NCI-H1436 treated with DMSO at 0.1 percent for 48 hours (cell line): ENCODE measurements around the gene MYOCD.

Experiments used
- DNase-seq: peaks from one replicate; lab custom pipeline; 2025; lab: John Stamatoyannopoulos, UW

The MYOCD gene

DNA sequence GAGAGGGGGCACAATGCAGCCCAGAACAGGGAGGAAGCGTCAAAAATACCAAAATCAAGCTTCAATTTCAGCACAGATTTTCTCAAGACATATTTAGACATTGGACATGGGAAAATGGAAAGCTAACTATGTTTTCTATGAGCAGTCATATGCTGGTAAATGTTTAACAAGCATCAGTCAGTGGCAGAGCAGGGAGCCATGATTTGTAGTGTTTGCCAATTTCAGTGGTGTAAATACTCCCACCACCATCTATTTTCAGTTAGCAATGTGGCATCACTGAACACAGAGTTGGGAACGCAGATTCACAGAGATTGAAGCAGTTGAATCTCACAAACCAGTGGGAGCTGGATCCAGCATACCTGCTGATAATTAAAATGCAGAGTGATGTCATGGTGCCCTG lies 24.6 kb upstream of the MYOCD start:
- DNase-seq, result no peak

DNA sequence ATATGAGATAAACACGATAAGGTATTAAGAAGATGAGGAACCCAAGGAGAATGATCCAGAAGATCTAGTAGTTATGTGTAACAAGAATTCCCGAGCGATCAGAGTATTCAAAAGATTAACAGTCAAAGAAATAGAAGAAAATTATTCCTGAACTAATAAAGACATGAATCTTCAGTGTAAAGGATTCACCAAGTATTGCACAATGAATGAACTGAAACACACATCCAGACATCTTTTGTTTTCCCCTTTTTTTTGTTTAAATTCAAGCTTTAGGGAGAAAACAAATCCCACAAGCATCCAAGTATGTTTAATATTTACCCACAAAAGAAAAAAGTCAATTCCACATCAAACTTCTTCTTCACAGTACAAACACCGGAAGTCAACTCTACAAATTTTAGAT lies 23.7 kb upstream of the MYOCD start:
- no peak for DNase-seq

DNA sequence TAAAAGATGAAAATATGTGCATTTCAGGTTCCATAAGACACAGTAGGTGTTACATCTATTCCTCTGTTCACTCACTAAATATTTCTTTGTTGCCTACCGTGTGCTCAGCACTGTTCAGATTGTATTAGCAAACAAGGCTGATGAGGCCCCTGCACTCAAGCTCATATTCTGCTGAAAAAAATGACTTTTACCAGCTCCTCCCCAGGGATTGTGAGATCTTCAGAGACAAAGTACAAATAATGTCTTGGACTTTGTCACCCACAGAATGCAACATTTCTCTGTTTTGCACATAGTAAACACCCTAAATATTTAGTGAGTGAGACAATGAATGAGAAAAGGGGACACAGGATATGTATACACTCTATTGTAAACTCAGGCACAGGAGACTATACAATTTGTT lies 21.9 kb upstream of the MYOCD start:
- DNase-seq, result no peak

DNA sequence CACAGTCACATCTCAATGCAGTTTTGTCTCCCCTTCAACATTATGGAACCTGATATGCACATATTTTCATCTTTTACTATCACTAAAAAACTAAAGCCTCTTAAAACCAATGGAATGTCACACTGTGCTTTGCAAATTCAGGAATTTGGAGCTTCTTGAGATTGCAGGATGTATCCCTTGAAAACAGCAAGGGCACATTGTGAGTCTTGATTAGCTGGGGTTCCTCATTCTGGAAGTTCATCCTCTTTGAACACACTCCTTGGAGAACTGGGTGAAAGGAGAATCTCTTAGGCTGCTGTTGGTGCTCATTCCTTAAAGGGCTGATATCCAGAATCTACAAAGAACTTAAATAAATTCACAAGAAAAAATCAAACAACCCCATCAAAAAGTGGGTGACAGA lies 21.1 kb upstream of the MYOCD start:
- DNase-seq, result no peak

DNA sequence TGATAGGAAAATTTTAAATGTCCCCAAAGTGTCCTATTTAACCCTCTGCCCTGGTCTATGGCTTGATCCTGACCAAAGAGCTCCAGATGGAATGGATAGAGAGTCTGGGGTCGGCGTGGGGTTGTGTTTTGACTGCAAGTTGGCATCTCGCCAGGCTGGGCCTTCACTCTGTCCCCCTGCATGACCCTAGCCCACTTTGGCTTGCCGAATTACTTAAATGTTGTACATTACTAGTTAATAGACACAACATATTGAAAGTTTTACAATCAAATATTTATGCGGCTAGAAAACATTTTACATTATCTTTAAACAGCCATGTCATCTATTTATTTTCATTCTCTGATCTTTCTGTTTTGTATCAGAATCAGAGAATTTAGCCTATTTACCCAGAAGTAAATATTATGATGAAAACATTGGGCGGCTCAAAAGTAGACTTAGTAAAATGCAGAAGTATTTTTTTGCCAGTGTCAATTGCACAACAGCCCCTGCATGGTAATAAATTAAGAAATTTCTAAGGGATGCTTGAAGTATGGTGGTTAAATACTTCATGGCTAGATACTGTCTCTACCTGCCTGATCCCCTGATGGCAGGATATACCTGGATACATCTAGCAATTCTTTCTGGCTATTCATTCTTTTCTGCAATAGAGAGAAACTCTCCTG lies 18.8 kb upstream of the MYOCD start:
- no peak for DNase-seq

DNA sequence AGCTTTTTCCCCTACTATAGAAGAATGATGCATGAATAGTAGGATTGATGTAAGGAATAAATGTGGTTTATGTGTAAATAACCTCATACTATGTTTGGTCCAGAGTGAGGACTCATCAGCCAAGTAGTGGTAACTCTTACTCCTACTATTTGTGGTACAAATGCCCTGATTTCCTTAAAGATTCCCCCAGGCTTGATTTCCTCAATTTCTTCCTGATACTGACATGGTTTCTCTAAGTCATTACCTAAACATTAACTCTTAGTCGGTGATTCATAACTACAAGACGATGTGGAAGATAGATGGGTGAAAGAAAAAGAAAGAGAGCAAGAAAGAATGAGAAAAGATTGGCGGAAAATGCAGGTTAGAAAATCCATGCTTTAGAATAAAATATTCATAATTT lies 17.2 kb upstream of the MYOCD start:
- no peak for DNase-seq

DNA sequence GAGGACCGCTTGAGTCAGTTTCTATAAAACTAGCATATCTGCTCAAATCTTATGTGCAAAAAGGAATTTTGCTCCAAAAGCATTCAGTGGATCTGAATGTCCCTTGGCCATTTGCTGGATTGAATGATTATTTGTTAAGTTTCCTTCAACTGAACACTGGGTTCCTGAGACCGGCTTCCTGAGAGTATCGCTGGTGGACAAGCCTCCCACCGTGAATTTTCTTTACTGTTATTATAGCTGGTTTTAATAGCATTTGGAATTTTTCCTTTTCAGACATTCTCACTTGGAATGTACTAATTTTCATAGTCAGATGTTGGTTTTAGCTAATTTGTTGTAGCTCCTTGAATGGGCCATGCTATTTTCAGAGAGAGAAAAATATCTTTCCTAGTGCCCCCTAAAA lies 9.8 kb upstream of the MYOCD start:
- no peak for DNase-seq

DNA sequence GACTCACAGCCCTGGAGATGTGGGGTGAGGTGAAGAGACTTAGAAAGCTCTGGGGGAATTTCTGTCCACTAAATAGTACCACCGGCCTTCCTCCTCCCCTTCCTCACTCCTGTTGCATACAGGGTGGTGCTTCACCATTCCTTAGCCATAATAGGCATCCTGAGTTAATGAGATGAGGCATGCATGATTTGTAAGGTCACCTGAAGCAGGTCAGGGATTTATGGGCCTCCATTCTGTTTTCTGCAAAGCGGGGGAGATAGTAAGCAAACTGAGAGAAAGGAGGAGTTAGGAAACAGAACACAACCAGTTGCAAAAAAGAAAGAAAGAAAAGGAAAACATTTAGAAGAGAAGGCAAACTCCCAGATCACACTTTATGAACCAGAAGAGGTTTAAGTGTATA lies 9.3 kb upstream of the MYOCD start:
- no peak for DNase-seq

DNA sequence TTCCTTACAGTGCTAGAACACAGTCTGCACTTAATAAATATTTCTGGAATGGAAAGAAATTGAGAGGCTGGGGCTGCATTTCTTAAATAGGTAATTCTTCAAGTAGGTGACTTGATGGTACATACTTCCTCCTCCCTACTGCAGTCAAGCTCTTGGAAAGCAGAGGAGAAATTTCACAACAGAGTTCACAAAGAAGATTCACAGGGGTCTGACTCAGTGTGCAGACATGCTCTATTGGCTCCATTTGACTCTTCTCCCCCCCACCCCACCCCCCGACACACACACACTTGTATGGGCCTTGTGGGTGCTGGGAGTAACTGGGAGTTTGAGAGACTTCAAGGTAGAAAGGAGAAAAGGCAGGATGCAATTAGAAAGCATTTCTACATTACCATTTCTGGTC lies 6.2 kb upstream of the MYOCD start:
- no peak for DNase-seq

DNA sequence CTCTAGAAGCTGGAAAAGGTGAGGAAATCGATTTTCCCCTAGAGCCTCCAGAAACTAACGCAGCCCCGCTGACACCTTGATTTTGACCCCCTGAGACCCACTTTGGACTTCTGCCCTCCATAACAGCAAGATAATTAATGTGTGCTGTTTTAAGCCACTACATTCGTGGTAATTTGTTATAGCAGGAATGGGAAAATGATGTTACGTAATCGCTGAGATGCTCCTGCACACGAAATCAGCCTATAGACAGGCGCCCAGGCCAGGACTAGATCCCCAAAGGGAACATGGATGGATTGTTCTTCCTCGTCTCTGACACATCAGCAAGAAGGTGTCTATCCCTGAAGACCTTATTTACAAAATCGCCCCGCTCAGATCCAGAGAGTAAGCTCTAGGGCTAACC lies 1.4 kb upstream of the MYOCD start:
- no peak for DNase-seq

DNA sequence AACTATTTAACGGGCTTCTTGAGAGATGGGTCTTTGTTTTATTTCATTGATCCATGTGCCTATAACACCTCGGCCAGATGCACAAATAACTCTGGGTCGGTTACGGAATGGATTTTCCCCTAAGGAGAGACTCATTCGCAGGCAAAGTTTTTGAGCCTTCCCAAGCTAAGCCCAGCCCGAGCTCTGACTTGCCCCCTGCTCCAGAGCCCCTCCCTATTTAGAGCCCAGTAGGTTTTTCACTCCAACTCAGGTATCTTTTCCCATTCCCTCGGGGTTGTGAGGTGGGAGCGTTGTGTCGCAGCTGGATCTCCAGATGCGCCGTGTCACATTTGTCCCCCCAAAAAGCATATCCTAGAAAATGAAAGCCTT lies 812 bp upstream of the MYOCD start:
- DNase-seq, result no peak

DNA sequence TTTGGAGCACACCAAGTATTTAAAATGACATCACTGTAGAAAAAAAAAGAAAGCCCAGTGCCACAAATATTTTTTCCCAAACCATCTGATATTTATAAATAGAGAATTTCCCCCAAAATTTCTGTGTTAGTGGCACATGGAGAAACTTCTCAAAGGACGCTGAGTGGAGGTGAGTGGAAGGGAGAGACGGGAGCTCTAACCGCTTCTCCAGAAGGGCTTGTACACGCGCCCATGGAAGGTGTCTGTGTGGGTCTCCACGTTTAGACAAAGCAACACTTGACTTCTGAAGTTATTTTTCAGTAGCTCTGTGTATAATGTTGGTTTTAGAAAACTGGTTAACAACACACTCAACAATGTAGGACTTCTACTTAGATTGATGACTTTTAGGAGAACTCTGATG lies 1.0 kb downstream of the MYOCD start:
- no peak for DNase-seq

DNA sequence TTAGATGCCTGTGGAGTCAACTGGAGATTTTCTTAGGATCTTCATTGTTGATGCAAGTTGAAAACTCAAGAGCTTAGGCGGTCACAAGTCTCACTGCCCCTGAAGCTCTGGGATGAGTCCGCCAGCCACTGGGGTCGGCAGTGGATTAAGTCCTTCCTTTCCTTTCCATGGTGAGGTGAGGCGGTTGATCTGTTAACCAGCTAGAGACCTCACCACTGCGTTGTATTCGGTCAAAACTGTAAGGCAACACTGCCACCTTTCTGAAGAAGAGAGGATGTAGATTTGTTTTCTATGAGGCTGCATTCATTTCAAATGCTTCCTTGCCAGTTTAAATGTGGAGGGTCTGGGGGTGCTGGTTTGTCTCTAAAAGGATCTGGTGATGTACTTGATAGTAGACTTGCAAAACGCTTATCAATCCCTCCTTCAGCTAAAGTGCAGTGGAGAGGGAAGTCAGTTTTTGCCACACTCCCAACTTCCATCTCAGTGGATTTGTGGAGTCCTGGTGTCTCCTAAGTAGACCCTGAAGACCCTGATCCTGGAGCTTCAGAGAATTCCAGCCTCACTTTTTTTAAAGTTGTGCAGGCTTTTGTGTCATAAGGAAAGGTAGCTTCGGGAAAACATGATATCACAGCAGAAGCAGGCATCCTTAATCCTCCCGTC lies 1.7 kb downstream of the MYOCD start:
- DNase-seq, result no peak

DNA sequence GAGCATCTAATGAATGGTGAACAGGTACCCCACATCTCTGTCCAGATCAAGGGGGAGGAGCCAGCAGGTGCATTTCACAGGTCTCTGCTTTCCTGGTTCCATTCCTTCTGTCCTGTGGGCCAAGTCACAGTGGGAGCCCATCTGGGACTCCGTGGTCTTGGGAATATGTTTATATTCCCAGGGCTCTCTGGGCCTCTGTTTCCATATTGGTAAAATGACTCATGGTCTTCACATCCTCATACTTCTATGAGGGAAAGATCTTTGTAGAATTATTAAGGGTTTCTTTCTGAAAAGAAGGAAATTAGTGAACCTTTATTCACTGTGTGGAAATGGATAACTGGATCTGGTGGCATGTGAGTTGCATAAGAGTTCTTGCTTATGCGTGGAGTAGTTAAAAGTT lies 6.2 kb downstream of the MYOCD start:
- DNase-seq, result no peak

DNA sequence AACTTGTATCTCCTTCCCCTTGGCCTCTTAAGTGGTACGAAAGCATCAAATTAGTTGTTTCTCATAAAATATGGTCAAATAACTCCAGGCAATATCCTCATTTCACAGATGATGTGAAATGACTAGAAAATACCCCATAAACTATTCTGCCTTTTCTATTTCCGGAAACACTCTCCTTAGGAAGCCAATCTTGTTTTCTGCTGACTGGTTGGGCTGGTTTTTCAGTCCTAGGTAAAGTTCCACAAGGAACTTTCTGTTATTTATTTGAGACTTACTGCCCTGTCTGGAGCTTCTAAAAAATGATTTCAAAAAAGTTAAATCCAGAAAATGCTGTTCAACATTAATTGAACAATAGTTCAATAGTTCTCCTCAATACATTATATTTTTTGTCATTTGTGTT lies 7.3 kb downstream of the MYOCD start:
- DNase-seq, result no peak

DNA sequence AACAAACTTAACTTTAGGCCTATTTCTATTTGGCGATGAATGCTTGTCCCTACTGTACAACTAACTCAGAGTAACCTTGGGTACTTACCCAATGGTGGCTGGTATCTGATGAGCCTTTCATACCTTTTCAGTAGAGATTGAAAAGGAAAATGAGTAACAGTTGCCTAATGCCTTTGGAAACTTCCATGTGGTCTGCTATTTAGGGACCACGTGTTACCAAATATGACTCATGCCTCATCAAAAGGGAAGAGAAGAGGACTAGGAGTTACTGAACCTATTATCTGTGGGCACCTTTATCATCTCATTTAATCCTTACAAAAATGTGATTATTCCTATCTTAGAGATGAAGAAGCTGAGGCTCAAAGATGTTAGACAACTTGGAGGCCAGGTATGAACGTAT lies 8.1 kb downstream of the MYOCD start:
- no peak for DNase-seq

DNA sequence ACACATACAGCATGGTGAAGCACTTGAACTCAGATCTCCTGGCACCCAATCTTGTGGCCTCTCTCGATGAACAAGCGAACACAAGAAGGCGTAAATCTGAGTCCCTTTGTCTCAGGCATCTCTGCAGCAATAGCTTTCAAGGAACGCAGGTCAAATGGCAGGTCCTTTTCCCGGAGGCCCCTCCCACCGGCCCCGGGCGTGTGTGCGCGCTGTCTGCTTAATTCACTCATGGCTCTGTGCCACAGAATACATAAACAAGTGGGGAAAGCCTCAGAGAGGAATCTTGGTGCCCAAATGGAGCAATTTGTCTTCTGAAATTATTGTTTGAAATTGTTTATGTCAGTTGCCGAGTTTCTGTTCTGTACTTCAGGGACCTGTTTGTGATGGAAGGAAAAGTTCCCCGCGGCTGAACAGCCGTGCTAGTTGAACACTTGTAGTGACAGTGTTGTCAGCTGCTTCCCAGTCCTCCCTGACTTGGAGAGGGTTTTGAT lies 14.8 kb downstream of the MYOCD start:
- DNase-seq, result no peak

DNA sequence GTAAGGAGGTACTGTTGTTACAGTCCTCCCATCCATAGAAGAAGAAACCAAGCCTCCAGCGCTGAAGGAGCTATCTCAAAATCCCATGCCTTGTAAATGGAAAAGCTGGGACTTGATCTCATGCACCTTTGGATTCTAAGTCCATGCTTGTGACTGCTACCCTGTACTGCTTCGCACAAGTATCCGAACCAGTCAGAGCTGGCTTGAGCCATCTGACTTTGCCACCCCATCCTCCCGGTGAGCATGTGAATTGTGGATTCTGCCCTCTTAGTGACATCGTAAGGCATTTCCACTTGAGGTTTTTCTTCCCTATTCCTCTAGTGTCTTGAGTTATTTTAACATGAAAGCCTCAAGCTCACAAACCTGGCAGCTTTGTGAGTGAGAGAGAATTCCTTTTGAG lies 15.3 kb downstream of the MYOCD start:
- DNase-seq, result no peak

DNA sequence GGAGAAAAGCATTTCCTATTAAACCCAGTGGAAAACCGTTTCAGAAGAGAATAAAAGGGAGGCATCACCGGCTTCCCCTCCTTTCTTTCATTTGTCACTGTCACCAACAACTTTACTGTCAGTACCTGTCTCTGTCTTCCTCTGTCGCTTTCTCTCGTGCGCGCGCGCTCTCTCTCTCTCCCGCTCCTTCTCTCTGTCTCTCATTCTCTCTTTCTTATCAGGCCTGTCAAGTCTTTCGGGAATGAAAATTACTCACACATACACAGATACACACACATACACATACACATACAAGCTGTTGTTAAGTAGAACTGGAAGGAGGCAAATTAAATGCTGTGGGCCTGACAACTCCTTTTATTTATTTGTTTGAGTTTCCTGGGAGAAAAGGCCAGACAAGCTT lies 17.6 kb downstream of the MYOCD start:
- DNase-seq, result no peak

DNA sequence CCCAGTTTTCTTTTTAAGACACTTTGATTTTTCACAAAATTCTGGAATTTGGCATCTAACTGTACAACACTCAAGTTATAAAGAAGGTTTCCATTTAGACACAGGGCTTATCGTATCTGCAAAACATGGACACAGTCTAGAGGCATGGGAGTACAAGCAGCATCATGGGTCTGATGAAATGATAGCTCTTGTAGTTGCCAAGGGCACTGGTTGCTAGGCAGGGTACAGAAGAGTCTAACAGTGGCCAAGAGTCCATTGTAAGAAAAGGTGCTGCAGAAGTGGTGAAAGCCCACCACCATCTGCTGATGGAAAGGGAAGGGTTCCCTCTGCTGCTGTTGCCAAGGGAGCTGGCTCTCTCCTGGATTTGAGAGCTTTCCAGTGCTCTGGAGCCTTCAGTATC lies 20.8 kb downstream of the MYOCD start:
- DNase-seq, result no peak

DNA sequence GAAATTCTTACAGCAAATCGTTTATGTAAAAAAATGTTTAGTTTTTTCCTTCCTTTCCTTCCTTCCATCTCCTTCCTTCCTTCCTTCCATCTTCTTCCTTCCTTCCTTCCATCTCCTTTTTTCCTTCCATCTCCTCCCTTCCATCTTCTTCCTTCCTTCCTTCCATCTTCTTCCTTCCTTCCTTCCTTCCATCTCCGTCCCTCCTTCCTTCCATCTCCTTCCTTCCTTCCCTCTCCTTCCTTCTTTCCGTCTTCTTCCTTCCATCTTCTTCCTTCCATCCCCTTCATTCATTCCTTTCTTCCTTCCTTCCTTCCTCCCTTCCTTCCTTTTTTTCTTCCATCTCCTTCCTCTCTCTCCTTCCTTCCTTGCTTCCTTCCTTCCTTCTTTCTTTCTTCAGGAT lies 22.7 kb downstream of the MYOCD start:
- no peak for DNase-seq

DNA sequence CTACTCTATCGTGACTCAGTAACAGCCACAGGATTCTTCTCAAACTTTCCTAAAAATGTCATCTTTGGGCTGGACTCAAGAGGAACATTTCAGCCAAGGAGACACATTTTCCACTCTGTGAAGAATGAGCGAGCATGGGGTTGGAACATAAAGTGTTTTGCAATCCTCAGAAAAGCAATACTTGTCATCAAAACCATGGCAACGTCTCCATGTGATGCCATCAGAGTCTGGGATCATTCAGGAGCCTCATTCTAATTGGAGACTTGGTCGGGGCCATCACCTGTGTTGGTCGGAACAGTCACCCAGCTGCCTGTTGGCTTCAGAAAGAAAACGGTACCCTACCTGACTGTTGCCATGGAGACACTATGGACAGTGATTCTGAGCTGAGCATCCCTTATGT lies 25.5 kb downstream of the MYOCD start:
- DNase-seq, result no peak

DNA sequence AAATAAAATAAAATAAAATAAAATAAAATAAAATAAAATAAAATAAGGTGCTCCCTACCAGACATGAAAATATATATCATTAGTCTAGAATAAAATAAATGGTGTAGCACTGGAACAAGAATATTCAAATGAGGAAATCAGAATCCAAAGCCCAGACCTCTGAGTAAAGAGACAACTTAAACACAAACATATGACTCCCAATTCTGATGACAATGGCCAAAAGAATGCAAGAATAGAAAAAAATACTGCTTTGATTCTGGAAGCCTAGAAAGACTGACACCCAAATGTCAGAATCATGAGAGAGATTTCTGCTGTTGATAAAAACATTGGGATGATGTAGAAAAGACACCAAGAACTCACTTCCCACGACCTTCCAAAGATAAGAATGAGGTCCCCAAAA lies 27.9 kb downstream of the MYOCD start:
- no peak for DNase-seq

DNA sequence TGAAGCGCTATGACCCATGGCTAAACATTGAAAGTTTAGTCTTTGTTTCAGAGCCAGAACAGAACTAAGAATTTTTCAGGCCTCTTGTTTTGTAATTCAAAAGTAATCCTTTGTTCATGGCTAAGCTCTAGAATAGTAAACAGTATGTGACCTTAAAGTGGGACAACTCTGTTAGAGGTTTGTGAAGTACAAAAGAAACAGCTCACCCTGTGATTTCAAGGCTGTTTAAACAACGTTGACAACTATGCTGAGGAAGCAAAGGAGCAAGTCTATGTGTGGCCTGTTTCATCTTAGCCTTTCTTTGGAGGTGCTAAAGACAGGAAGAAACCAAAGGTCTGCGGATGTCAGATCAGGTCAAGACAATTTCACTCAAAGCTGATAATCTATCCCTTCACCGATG lies 40.4 kb downstream of the MYOCD start:
- no peak for DNase-seq
